SJSA1 (cell line): ENCODE results near the gene TCF15. TPM values are rescaled to one million over a fixed set of nuclear protein-coding genes. Genes with fewer than 3 reads are reported as not detected.
"Not testable (repeated sequence)": the region's sequence is repeated elsewhere in the genome, so short reads cannot be mapped to it uniquely, and the experiment has no call there.

Experiments used
- DNase-seq, 2 experiments: peaks; one replicate each; pipeline ENCODE4 v3.0.0-alpha.2; 2015 to 2020; ENCODE audit warnings: low spot score in 2 of 2, low read depth in 1 of 2
- H3K27ac ChIP-seq: fragments of 250-450 bp; sonication (Bioruptor Pico); 2 replicates; pipeline ENCODE4 v1.5.1; 2020; ENCODE audit warnings: mild to moderate bottlenecking, moderate library complexity
- H3K27me3 ChIP-seq: fragments of 250-450 bp; sonication (Bioruptor Pico); replicated peaks from 2 replicates; pipeline ENCODE4 v1.5.1; 2020; ENCODE audit warnings: mild to moderate bottlenecking, moderate library complexity
- H3K36me3 ChIP-seq: fragments of 250-450 bp; sonication (Bioruptor Pico); 2 replicates; pipeline ENCODE4 v1.5.1; 2020; ENCODE audit warnings: mild to moderate bottlenecking
- H3K4me1 ChIP-seq: fragments of 250-450 bp; sonication (Bioruptor Pico); replicated peaks from 2 replicates; pipeline ENCODE4 v1.6.1; 2021; ENCODE audit warnings: mild to moderate bottlenecking
- H3K4me3 ChIP-seq: fragments of 250-450 bp; sonication (Bioruptor Pico); 2 replicates; pipeline ENCODE4 v1.5.1; 2020; ENCODE audit warnings: mild to moderate bottlenecking
- H3K9me3 ChIP-seq: fragments of 250-450 bp; sonication (Bioruptor Pico); replicated peaks from 2 replicates; pipeline ENCODE4 v1.5.1; 2020; ENCODE audit warnings: mild to moderate bottlenecking
- total RNA-seq: library from RNA; depleted of rRNA; stranded (reverse); fragments of >200 nt; shearing (Covaris generic); gene quantifications from 2 replicates; pipeline ENCODE4 v1.2.3, GENCODE V29; 2014

The TCF15 gene
- total RNA-seq, 1 experiment from 2014 or later: not detected

DNA sequence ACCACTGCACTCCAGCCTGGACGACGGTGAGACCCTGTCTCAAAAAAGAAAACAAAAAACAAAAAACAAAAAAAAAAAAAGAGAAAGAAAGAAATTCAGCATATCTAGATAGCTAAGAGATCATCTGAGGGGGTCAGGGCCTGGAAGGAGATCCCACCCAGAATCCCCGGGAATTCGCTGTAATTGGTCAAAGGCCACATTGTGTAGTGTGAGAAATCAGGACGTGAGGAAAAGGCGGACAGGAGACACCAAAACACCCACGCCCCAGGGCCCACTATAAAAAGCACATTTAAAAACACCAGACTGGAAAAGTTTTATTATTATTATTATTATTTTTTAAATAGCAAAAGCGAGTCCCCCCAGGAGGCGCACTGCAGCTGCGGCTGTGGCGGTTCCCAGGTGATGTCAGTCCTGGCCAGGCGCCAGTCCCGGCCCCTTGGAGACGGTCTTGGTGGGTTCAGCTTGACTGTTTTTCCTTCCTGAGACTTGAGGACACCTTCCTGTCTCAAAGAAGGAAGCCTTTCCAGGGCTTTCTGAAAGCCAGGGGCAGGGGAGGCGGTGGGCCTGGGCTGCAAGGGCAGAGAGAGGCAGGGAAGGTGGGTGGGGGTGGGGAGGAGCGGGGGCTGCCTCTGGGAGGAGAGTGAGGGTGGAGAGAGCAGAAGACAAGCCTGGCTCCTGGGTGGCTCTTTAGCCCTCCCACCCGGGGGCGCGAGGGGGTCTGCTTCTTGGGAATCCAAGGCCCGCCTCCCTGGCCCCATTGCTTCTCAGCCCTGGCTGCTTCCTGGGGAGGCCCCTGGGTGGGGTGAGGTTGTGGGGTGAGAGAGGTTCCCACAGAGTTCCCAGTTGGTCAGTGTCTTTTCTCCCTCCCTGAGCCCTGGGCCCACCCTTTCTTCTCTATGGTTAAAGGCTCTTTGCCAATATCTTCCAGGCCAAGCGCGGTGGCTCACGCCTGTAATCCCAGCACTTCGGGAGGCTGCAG lies 14.5 kb downstream of the TCF15 start:
- no peak overlapping the region for H3K27ac ChIP-seq
- H3K36me3 ChIP-seq: no peaks in the 10 kb centered on the region
- H3K4me3 ChIP-seq: no peak overlapping the region
- H3K9me3 ChIP-seq: no peaks in the 10 kb centered on the region
- no peaks in the 10 kb centered on the region for H3K27me3 ChIP-seq
- no peak for DNase-seq
- no peaks in the 10 kb centered on the region for H3K4me1 ChIP-seq

DNA sequence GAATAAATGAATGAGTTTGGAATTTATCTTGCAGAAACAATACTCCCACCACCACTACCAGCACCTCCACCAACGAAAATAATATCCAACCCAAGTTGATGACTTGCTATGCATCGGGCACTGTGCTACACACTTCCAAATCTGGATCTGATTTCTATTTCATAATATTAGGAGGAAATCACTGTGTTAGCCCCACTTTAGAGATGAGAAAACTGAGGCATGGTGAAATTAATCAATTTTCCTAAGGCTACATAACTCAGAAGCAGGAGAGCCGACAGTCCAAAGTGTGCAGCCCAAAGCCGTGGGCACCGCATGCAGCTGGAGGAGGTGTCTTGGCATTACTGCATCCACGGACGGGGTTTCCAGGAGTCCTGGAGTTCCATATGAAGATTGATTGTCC lies 17.6 kb downstream of the TCF15 start:
- no peak overlapping the region for H3K27ac ChIP-seq
- H3K4me1 ChIP-seq: no peaks in the 10 kb centered on the region

DNA sequence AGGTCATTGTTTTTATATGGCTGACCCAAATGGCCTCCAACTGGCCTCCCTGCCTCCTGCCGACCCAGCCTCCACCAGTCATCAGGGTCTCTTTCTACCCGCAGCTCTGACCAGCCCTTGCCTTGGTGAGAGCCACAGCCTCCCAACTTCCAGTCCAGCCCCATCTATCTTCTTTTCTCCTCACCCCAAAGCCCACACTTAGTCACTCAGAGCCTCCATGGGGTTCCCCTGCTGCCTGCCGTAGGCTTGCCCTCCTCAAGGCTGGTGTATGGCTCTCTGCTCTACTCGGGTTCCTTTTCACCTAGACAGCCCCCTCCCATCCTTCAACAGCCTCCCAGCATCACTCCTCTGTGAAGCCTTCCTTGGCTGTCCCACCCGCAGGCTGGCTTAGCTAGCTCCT lies 18.2 kb downstream of the TCF15 start:
- no peak for DNase-seq
- Histone ChIP-seq H3K9me3 (no peaks in the 10 kb centered on the region), H3K27me3 (0 out of 2 replicates have a peak, but pooled peaks cover 4% of the 10 kb centered on the region), H3K4me1 (no peaks in the 10 kb centered on the region), H3K36me3 (no peaks in the 10 kb centered on the region), H3K27ac (no peak overlapping the region), H3K4me3 (no peak overlapping the region)

More for the DNA sequence above, 17.6 kb downstream of the TCF15 start:
- DNase-seq: no peak
- Histone ChIP-seq H3K9me3 (no peaks in the 10 kb centered on the region), H3K36me3 (no peaks in the 10 kb centered on the region), H3K27me3 (0 out of 2 replicates have a peak, but pooled peaks cover 3% of the 10 kb centered on the region), H3K4me3 (no peak overlapping the region)

DNA sequence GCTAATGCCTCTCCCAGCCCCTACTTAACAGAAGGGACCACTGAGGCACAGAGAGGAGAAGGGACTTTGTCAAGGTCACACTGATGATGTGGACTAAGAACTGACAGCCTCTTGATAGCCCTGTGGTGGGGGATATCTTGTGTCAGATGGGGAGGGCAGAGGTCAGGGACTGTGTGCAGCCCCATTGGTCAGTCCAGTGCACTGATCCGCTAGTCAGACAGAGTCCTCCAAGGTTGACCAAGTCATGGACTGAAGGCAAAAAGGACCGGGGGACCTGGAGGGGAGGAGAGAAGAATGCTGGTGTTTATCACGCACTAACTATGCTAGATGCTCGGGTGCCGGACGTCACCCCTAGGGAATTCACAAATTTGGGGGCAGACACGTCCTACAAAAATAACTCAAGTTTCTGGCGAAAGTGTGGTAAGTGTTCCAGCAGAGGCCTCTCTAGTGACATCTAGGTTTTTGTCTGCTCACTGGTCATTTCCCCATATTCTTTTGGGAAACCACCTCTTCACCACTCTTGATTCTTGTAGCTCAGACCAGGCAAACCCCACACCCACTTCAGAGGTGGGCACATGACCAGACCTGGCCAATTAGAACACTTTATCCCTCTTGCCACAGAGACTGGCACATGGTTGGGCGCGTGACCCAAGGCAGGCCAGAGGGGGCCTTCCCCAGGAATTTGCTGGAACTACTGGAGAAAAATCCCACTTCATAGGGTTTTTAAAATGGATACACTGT lies 21.0 kb downstream of the TCF15 start:
- Histone ChIP-seq H3K9me3 (no peaks in the 10 kb centered on the region), H3K27ac (no peak overlapping the region), H3K36me3 (no peaks in the 10 kb centered on the region), H3K27me3 (peaks cover 18% of the 10 kb centered on the region), H3K4me1 (no peaks in the 10 kb centered on the region), H3K4me3 (no peak overlapping the region)
- DNase-seq: no peak

DNA sequence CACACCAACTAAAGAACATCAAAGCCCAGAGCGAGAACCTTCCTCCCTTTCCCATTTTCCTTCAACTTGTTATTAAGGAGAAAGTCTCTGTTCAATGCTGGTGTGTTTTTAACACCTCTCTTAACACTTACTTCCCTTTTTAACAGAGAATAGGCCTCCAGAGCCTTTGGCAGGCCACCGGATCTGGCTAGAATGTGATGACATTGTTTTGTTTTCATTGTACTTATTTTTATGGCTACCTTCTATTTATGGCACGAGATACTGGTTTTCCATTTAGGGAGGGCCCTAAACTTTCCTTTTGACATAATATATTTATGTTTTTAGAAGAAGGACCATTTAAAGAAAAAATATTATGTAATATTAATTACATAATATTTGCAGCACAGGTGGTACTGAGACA lies 21.6 kb downstream of the TCF15 start:
- Histone ChIP-seq H3K4me3 (no peak overlapping the region), H3K9me3 (no peaks in the 10 kb centered on the region), H3K4me1 (no peaks in the 10 kb centered on the region), H3K36me3 (no peaks in the 10 kb centered on the region), H3K27me3 (peaks cover 18% of the 10 kb centered on the region), H3K27ac (no peak overlapping the region)
- DNase-seq: no peak

DNA sequence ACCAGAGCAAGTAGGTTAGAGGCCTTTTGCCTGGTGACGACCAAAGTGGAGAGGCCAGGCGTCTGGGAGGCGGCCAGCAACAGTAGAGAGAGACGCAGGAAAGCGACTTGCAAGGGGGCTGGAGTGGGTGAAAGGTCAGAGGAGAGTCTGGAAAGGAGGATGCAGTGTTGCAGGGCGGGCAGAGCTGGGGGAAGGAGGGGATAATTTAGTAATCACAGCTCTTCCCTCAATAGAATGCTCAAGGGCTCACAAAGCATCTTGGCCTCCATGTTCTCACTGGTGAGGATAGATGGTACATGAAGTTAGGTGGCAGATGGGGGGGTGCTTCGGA lies 25.2 kb downstream of the TCF15 start:
- no peaks in the 10 kb centered on the region for H3K9me3 ChIP-seq

DNA sequence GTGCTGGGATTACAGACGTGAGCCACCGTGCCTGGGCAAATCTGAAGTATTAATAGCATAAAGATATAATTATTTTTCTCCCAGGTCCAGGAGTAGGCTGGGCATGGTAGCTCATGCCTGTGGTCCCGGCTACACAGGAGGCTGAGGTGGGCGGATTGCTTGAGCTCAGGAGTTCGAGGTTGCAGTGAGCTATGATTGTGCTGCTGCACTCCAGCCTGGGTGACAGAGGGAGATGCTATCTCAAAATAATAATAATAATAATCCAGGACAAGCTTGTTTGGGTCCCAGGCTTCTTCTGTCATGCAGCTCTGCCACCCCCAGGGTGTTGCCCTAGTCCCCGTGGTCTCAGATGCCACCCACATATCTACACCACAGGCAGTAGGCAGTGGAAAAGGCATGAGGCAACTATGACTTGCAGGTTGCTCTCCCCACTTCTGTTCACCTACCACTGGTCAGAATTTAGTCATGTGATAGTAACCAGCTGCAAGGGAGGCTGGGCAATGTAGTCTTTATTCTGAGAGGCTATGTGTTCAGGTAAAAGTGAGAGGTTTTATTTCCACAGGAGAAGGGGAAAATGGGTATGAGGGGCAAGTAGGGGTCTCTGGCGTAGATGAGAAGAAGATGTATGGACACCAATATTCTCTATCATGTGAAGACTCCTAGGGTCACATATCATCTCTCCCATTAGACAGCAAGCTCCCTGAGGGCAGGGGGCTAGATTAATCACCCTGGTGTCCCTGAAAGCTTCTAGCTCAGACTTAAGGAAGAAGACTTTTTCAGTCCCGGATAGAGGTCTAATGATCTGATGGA lies 25.7 kb downstream of the TCF15 start:
- Histone ChIP-seq H3K4me3 (no peak overlapping the region), H3K36me3 (no peaks in the 10 kb centered on the region), H3K4me1 (no peaks in the 10 kb centered on the region), H3K9me3 (no peaks in the 10 kb centered on the region), H3K27me3 (peaks cover 32% of the 10 kb centered on the region), H3K27ac (no peak overlapping the region)
- no peak for DNase-seq

More for the DNA sequence above, 25.2 kb downstream of the TCF15 start:
- H3K27me3 ChIP-seq: peaks cover 31% of the 10 kb centered on the region
- no peak overlapping the region for H3K4me3 ChIP-seq
- no peak for DNase-seq
- H3K4me1 ChIP-seq: no peaks in the 10 kb centered on the region
- H3K36me3 ChIP-seq: no peaks in the 10 kb centered on the region
- no peak overlapping the region for H3K27ac ChIP-seq

DNA sequence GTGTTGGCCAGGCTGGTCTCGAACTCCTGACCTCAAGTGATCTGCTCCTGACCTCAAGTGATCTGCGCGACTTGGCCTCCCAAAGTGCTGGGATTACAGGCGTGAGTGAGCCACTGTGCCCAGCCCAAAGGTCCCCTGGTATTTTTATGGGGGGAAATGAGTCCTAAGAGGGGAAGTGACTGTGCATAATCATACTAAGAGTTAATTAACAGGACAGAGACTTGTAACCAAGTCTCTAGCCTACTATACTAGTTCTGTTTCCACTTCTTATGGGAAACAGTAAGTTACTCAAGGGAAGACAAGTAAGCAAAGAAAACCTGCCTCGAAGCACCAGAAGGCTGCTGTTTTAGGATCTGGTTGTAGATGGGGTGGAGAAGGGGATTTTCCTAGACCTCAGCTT lies 27.9 kb downstream of the TCF15 start:
- H3K4me3 ChIP-seq: no peak overlapping the region
- DNase-seq: no peak
- H3K27ac ChIP-seq: no peak overlapping the region
- peaks cover 32% of the 10 kb centered on the region for H3K27me3 ChIP-seq
- H3K4me1 ChIP-seq: no peaks in the 10 kb centered on the region
- H3K36me3 ChIP-seq: no peaks in the 10 kb centered on the region
- H3K9me3 ChIP-seq: no peaks in the 10 kb centered on the region

DNA sequence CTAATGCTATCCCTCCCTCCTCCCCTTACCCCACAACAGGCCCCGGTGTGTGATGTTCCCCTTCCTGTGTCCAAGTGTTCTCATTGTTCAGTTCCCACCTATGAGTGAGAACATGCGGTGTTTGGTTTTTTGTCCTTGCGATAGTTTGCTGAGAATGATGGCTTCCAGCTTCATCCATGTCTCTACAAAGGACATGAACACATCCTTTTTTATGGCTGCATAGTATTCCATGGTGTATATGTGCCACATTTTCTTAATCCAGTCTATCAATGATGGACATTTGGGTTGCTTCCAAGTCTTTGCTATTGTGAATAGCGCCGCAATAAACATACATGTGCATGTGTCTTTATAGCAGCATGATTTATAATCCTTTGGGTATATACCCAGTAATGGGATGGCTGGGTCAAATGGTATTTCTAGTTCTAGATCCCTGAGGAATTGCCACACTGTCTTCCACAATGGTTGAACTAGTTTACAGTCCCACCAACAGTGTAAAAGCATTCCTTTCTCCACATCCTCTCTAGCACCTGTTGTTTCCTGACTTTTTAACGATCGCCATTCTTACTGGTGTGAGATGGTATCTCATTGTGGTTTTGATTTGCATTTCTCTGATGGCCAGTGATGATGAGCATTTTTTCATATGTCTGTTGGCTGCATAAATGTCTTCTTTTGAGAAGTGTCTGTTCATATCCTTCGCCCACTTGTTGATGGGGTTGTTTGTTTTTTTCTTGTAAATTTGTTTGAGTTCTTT lies 31.0 kb downstream of the TCF15 start:
- H3K27me3 ChIP-seq: peaks cover 21% of the 10 kb centered on the region; the same call in 1 of the 2 replicates
- H3K9me3 ChIP-seq, H3K4me3 ChIP-seq, H3K36me3 ChIP-seq, H3K4me1 ChIP-seq, DNase-seq, H3K27ac ChIP-seq: not testable (repeated sequence)

DNA sequence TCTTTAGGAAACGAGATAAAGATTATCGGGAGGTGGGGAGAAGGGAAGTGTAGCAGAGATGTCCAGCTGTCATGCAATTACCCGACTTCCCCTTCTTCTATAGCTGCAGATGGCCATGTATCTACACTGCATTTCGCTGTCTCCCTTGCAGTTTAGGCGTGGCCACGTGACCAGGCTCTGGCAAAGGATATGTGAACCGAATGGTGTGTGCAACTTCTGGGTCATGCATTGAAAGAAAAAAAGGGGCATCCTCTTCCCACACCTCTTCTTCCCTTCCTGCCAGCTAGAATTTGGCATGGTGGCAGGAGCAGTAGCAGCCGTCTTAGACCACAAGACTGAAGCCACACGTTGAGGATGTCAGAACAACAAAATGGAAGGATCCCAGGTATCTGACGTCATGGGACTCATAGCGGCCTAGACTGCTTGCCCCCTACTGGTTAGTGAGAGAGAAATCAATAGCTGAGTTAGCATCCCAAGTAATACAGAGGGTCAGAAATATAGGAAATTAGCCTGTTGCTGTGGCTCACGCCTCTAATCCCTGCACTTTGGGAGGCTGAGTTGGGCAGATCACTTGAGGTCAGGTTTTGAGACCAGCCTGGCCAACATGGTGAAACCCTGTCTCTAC lies 32.8 kb downstream of the TCF15 start:
- Histone ChIP-seq H3K36me3 (no peaks in the 10 kb centered on the region), H3K27me3 (peaks cover 29% of the 10 kb centered on the region; the same call in 1 of the 2 replicates), H3K4me1 (no peaks in the 10 kb centered on the region), H3K9me3 (no peaks in the 10 kb centered on the region), H3K27ac (no peak overlapping the region), H3K4me3 (no peak overlapping the region)
- no peak for DNase-seq

DNA sequence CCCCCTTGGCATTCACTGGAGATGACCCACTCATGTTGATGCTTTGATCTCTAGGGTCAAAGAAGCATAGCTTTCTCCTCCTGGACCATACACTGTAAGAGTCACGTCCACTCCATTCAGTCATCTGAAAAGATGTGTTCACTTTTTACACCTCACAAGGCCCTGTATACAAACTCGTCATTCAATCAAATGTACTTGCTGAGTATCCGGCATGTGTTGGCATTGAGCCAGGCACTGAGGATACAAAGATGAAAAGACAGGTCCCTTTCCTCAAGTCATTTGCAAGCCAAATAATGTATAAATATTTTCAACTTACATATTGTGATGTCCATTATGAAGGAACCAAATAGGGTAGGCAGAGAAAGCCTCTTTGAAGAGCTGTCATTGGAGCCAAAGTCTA lies 34.0 kb downstream of the TCF15 start:
- no peak overlapping the region for H3K4me3 ChIP-seq
- H3K36me3 ChIP-seq: no peaks in the 10 kb centered on the region
- H3K27ac ChIP-seq: no peak overlapping the region
- peaks cover 34% of the 10 kb centered on the region for H3K27me3 ChIP-seq
- no peaks in the 10 kb centered on the region for H3K9me3 ChIP-seq
- DNase-seq: no peak
- H3K4me1 ChIP-seq: no peaks in the 10 kb centered on the region

DNA sequence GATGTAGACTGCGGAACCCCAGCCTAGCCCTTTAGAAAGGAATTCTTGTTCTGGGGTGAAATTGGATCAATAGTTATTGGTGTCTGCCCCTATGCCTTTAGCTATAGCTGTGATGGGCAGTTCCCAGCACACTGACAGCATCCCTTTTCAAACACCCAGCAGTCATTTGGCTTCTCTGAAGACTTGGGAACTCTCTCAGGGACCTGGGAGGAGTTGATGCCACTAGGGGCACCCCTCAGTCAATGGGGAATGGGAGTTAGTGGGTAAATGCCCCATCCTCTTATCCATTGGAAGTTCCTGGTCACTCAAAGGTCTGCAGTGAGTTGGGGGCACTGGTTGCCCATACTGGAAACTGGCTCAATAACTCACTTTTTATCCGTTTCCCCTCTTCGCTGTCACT lies 34.9 kb downstream of the TCF15 start:
- H3K4me1 ChIP-seq: no peaks in the 10 kb centered on the region
- H3K4me3 ChIP-seq: no peak overlapping the region
- H3K27ac ChIP-seq: no peak overlapping the region
- peaks cover 32% of the 10 kb centered on the region for H3K27me3 ChIP-seq
- no peaks in the 10 kb centered on the region for H3K9me3 ChIP-seq
- H3K36me3 ChIP-seq: no peaks in the 10 kb centered on the region
- no peak for DNase-seq
